GM12873 (cell line): Measurements from ENCODE around the gene ANK3.

Source experiments
- TF ChIP-seq, protein P1 (sequence below): IDR thresholded peaks from 2 replicates; pipeline ENCODE4 v1.5.1; 2012; ENCODE audit warnings: low read depth, mild to moderate bottlenecking, moderate library complexity, low read length, control low read depth; ENCODE audit not compliant: insufficient read depth; ENCODE audit errors: missing control alignments

The ANK3 gene

GRCh38 chr10:60427709-60428386 is 38.2 kb upstream of the ANK3 start:
- TF ChIP-seq, protein P1, sequence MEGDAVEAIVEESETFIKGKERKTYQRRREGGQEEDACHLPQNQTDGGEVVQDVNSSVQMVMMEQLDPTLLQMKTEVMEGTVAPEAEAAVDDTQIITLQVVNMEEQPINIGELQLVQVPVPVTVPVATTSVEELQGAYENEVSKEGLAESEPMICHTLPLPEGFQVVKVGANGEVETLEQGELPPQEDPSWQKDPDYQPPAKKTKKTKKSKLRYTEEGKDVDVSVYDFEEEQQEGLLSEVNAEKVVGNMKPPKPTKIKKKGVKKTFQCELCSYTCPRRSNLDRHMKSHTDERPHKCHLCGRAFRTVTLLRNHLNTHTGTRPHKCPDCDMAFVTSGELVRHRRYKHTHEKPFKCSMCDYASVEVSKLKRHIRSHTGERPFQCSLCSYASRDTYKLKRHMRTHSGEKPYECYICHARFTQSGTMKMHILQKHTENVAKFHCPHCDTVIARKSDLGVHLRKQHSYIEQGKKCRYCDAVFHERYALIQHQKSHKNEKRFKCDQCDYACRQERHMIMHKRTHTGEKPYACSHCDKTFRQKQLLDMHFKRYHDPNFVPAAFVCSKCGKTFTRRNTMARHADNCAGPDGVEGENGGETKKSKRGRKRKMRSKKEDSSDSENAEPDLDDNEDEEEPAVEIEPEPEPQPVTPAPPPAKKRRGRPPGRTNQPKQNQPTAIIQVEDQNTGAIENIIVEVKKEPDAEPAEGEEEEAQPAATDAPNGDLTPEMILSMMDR: no peak

- TF ChIP-seq, protein P1: no peak
Observed at GRCh38 chr10:60427148-60427547, 37.5 kb upstream of the ANK3 start.

- TF ChIP-seq, protein P1: no peak
Observed at GRCh38 chr10:60426425-60426824, 36.8 kb upstream of the ANK3 start.

- TF ChIP-seq, protein P1: no peak
Observed at GRCh38 chr10:60425392-60426110, 35.9 kb upstream of the ANK3 start.

DNA sequence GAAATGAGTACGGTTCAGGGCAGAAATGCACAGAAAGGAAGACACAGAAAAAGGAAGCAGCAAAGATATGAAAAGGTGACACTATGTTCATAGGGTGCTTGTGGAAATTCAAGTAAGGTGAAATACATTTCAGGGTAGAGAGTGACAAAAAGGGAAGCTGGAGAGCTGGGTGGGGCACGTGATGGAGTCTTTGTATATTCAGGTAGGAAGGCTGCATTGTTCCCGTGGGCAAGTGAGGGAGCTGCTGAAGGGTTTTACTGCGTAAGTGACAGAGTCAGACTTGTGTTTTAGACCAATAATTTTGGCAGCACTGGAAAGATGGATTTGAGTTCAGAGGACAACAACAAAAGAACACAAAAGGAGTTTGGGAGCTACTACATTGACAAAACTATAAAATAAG is 35.3 kb upstream of the ANK3 start:
- TF ChIP-seq, protein P1: no peak

GRCh38 chr10:60423920-60424319 is 34.2 kb upstream of the ANK3 start:
- TF ChIP-seq, protein P1: no peak

DNA sequence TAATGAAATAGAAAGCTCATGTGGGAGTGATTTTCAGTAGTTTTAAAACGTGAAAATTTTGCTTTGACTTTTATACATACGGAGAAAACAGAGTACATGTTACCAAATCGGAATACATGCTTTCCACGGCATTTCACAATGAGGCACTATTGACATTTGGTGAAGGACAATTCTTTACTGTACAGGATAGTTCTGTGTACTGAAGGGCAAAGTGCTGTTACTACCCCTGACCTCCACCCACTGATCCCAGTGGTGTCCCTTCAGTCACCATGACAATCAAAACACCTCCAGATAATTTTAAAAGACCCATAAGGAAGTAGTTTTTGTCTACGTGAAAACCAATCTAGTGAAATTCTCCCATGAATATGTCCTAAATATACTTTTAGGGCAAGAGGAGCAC is 33.1 kb upstream of the ANK3 start:
- TF ChIP-seq, protein P1: no peak
